Heart left ventricle (tissue), 16 donors: ENCODE measurements around the gene UBE2V1. TPM values are rescaled to one million over a fixed set of nuclear protein-coding genes. Genes with fewer than 3 reads are reported as not detected.
A peak's percentile ranks its signal among the peaks of the same experiment; 100 is the strongest.

Experiments used
- ATAC-seq, 4 donors: fragments of 200-7000 bp; cut with Tn5 transposase; one replicate each; pipeline ENCODE4 v1.9.1; 2020 to 2022; ENCODE audit warnings: moderate library complexity in 4 of 4, mild to moderate bottlenecking in 3 of 4, moderate number of reproducible peaks in 1 of 4
- DNase-seq, 5 donors: peaks; one replicate each; pipeline ENCODE4 v3.0.0-alpha.2; 2020
- H3K27ac ChIP-seq, 12 donors: fragments of 200-600 bp; sonication (generic) in 4 of 12; one replicate each; pipeline versions ENCODE4 v1.5.0 to v1.8.0; 2016 to 2022; ENCODE audit warnings: mild to moderate bottlenecking in 2 of 12
- H3K27me3 ChIP-seq, 9 donors: fragments of 200-600 bp; sonication (generic) in 2 of 9; one replicate each; pipeline versions ENCODE4 v1.5.1 to v1.8.0; 2016 to 2022; ENCODE audit warnings: mild to moderate bottlenecking in 3 of 9
- H3K36me3 ChIP-seq, 9 donors: fragments of 200-600 bp; sonication (generic) in 2 of 9; one replicate each; pipeline versions ENCODE4 v1.5.0 to v1.8.0; 2018 to 2022; ENCODE audit warnings: mild to moderate bottlenecking in 2 of 9
- H3K4me1 ChIP-seq, 12 donors: fragments of 200-600 bp; sonication (generic) in 4 of 12; one replicate each; pipeline versions ENCODE4 v1.5.0 to v1.8.0; 2016 to 2022; ENCODE audit warnings: mild to moderate bottlenecking in 3 of 12
- H3K4me3 ChIP-seq, 12 donors: fragments of 200-600 bp; sonication (generic) in 4 of 12; one replicate each; pipeline versions ENCODE4 v1.5.0 to v1.8.0; 2017 to 2022; ENCODE audit warnings: mild to moderate bottlenecking in 9 of 12, moderate library complexity in 4 of 12
- H3K9me3 ChIP-seq, 12 donors: fragments of 200-600 bp; sonication (generic) in 4 of 12; one replicate each; pipeline versions ENCODE4 v1.5.0 to v1.8.0; 2016 to 2022; ENCODE audit warnings: mild to moderate bottlenecking in 1 of 12
- CTCF ChIP-seq, 12 donors: fragments of 200-600 bp; sonication (generic) in 4 of 12; IDR thresholded peaks; one replicate each; pipeline versions ENCODE4 v1.5.0 to v1.8.0; 2018 to 2022; ENCODE audit warnings: antibody characterized with exemption in 12 of 12, mild to moderate bottlenecking in 5 of 12
- POLR2A ChIP-seq, 2 donors: fragments of 450-650 bp; IDR thresholded peaks; one replicate each; pipeline ENCODE4 v1.6.1; 2017; ENCODE audit warnings: antibody characterized with exemption in 2 of 2, mild to moderate bottlenecking in 2 of 2, moderate library complexity in 2 of 2
- WGBS, 4 donors: extraction: QIAGEN DNeasy Blood & Tissue Kit in 2 of 4; methylation state at CpG; one replicate each; pipeline versions ENCODE4 v1.1.5 to v1.1.7; 2013 to 2018; 5-methylcytosine and 5-hydroxymethylcytosine counted together
- intact Hi-C, 10 donors: fragments of 100-400 bp; cut with DNase I; formaldehyde crosslinking; loops; one replicate each; pipeline versions ENCODE4 v1.11.1 to v1.14.2; 2022
- polyA plus RNA-seq, 2 donors: library from polyadenylated mRNA; stranded (reverse); fragments of 200-250 nt; gene quantifications; one replicate each; pipeline ENCODE4 v1.2.3, GENCODE V29; 2013
- total RNA-seq, 9 donors: library from RNA; depleted of rRNA in 2 of 9; stranded (reverse); fragments of >200 nt in 2 of 9; fragmentation: NEBNext Ultra II Directional in 3 of 9; extraction: Animal tissue kit (Norgen Biotek cat#: 25700) in 3 of 9; gene quantifications; one replicate each; pipeline versions ENCODE4 v1.1.0 to v1.2.4, GENCODE V29; 2016 to 2023
- donor health status: ischemic (EF 13 %, LVEDD 7.1; RV severe dilation, severe dysfunction).
- donor health status: healthy with polysubstance abuse.
- donor health status: DM: no; HTN: yes; CAD: no.
- donor health status: DM: no; HTN: no; CAD: no.
- donor health status: ischemic (EF 25% LVEDD 6.9; RV normal size, moderate dysfunction).
- donor health status: ischemic (EF 25% LVEDD 5.7; RV mildly dilated, moderate dysfunction).
- donor health status: healthy.
- donor health status: DM: yes; HTN: yes; CAD: no.
- donor health status: ischemic (EF 35%, LVEDD 5.7; RV mildly dilated, moderate dysfunction).
- donor health status: nonischemic (EF 11% LVEDD 7.7; RV severe dilation, severe dysfunction).
- donor health status: DM: yes; HTN: yes; CAD: no.
- donor health status: PGD.
- donor health status: ischemic (EF 29% LVEDD 5.4; RV normal size, mild dysfunction).
- donor health status: nonischemic (EF 23%, LVEDD 6.1; RV moderate dilation, normal function).

The UBE2V1 gene
- total and polyA plus RNA-seq, 11 donors, result 54.2 to 105 (median 78.5) TPM

- Histone ChIP-seq H3K27me3 (no peaks in the 10 kb centered on the region), H3K9me3 (no peaks in the 10 kb centered on the region), H3K4me3 (no peak overlapping the region), H3K4me1 (peaks cover 11 to 83% (median 50%) of the 10 kb centered on the region in 12 donors), H3K27ac (peak overlapping the region in 9 of 12 donors; percentile 0 to 81 (median 46)), H3K36me3 (peaks cover 0 to 24% (median 0%) of the 10 kb centered on the region in 9 donors)
- ATAC-seq, result peak in 2 of 4 donors; percentile 5 to 6
- intact Hi-C loops, result no loop called here
- DNase-seq, result no peak
- no peak for TF ChIP-seq CTCF (IDR thresholded peaks at IDR 0.05)
- no peak for TF ChIP-seq POLR2A (IDR thresholded peaks at IDR 0.05)
- 46 to 54% (median 50%) methylated on average over 4 of the region's 4 CpGs for WGBS, 4 donors
Measured at GRCh38 chr20:50101887-50102286, 11.1 kb downstream of the UBE2V1 start.

DNA sequence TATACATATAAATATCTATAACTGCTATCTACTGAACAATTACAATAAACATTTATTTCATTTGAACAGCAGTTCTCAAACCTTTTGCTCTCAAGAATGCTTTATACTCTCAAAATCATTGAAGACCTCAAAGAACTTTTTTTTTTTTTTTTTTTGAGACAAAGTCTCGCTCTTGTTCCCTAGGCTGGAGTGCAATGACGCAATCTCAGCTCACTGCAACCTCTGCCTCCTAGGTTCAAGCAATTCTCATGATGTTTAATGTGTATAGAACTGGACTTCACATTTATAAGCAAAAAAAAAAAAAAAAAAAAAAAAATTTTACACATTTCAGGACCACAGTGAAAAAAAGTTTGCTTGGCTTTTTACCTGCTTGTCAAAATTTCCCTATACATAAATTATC, 11.7 kb downstream of the UBE2V1 start:
- Histone ChIP-seq H3K4me1 (peaks cover 11 to 82% (median 47%) of the 10 kb centered on the region in 12 donors), H3K9me3 (no peaks in the 10 kb centered on the region), H3K36me3 (peaks cover 0 to 30% (median 6%) of the 10 kb centered on the region in 9 donors), H3K4me3 (no peak overlapping the region), H3K27me3 (no peaks in the 10 kb centered on the region), H3K27ac (peak overlapping the region in 11 of 12 donors; percentile 16 to 81 (median 59))
- TF ChIP-seq CTCF (IDR thresholded peaks at IDR 0.05), result no peak
- no peak for TF ChIP-seq POLR2A (IDR thresholded peaks at IDR 0.05)
- WGBS, 4 donors, result 51 to 81% (median 59%) methylated on average over 2 of the region's 2 CpGs
- ATAC-seq (no peak), DNase-seq (no peak)
- intact Hi-C loops, result no loop called here

DNA sequence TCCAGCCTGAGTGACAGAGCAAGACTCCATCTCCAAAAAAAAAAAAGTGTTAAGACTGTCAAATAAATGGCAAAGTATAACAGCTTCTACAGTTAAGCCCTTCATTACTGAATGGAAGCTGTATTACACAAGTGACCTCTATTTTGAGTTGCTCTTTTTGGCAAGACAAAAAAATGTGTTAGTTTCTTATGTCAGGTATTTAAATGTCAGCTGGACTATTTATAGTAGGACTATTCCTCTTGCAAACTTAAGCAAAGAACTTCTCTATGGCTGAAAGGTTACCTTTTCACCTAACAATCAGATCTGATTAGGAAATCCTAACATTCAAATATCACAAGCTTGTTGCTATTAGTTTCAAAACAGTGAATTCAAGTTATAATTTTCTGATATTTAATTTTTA, 12.4 kb downstream of the UBE2V1 start:
- intact Hi-C loops, result no loop called here
- TF ChIP-seq POLR2A (IDR thresholded peaks at IDR 0.05) (no peak), CTCF (IDR thresholded peaks at IDR 0.05) (no peak)
- DNase-seq, result no peak
- no peaks in the 10 kb centered on the region for H3K27me3 ChIP-seq
- H3K4me3 ChIP-seq, result peak overlapping the region in 1 of 12 donors; percentile 6
- ATAC-seq, result peak; percentile 28 to 70 (median 34)
- H3K9me3 ChIP-seq, result no peaks in the 10 kb centered on the region
- H3K36me3 ChIP-seq, result peaks cover 0 to 38% (median 13%) of the 10 kb centered on the region in 9 donors
- peak overlapping the region in 11 of 12 donors; percentile 16 to 81 (median 59) for H3K27ac ChIP-seq
- H3K4me1 ChIP-seq, result peaks cover 8 to 82% (median 44%) of the 10 kb centered on the region in 12 donors

DNA sequence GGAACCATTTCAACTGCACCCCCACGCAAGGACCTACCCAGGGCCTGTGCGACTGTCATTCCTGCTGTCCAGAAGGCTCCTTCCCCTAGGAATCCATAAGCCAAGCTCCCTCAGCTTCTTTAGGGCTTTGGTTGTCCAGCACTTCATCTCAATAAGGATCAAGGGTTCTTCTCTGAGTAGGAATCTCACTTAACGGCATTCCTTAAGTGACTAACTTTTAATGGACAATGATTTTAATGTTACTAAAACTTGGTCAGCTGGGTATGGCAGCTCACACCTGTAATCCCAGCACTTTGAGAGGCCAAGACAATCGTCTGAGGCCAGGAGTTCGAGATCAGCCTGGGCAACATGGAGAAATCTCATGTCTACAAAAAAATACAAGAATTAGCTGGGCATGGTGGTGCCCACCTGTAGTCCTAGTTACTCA, 13.4 kb downstream of the UBE2V1 start:
- Histone ChIP-seq H3K4me1 (peaks cover 7 to 77% (median 43%) of the 10 kb centered on the region in 12 donors), H3K9me3 (no peaks in the 10 kb centered on the region), H3K27me3 (no peaks in the 10 kb centered on the region), H3K4me3 (no peak overlapping the region), H3K36me3 (peaks cover 0 to 47% (median 23%) of the 10 kb centered on the region in 9 donors), H3K27ac (peak overlapping the region in 11 of 12 donors; percentile 6 to 81 (median 59))
- TF ChIP-seq CTCF (IDR thresholded peaks at IDR 0.05), result no peak
- TF ChIP-seq POLR2A (IDR thresholded peaks at IDR 0.05), result no peak
- WGBS, 4 donors, result 88 to 93% (median 91%) methylated on average over 5 of the region's 5 CpGs
- DNase-seq (no peak), ATAC-seq (no peak)
- intact Hi-C loops, result no loop called here
